Aorta (tissue), 5 donors: ENCODE data around the gene PLCZ1. TPM values are rescaled to one million over a fixed set of nuclear protein-coding genes. Genes with fewer than 3 reads are reported as not detected.

Source experiments
- ATAC-seq: fragments of 200-7000 bp; cut with Tn5 transposase; one replicate; pipeline ENCODE4 v1.9.1; 2022; ENCODE audit warnings: moderate library complexity; ENCODE audit not compliant: low FRiP score
- DNase-seq, 2 donors: peaks; one replicate each; pipeline ENCODE4 v3.0.0-alpha.2; 2020
- H3K27ac ChIP-seq, 2 donors: one replicate each; pipeline ENCODE4 v1.5.1; 2013; ENCODE audit warnings: low read length in 2 of 2, mild to moderate bottlenecking in 2 of 2, moderate library complexity in 2 of 2, control low read depth in 1 of 2, inconsistent platforms in 1 of 2, low read depth in 1 of 2
- H3K27me3 ChIP-seq, 2 donors: one replicate each; pipeline ENCODE4 v1.6.1; 2013; ENCODE audit warnings: control low read depth in 1 of 2, low read length in 1 of 2, mild to moderate bottlenecking in 1 of 2, moderate library complexity in 1 of 2; ENCODE audit not compliant: insufficient read depth in 2 of 2, control insufficient read depth in 1 of 2
- H3K36me3 ChIP-seq, 2 donors: one replicate each; pipeline ENCODE4 v1.6.1; 2013; ENCODE audit warnings: control low read depth in 1 of 2, low read length in 1 of 2, mild to moderate bottlenecking in 1 of 2; ENCODE audit not compliant: insufficient read depth in 2 of 2, control insufficient read depth in 1 of 2
- H3K4me1 ChIP-seq, 2 donors: one replicate each; pipeline ENCODE4 v1.6.1; 2013; ENCODE audit warnings: low read length in 2 of 2, control low read depth in 1 of 2, mild to moderate bottlenecking in 1 of 2, moderate library complexity in 1 of 2; ENCODE audit not compliant: insufficient read depth in 2 of 2, control insufficient read depth in 1 of 2
- H3K4me3 ChIP-seq, 2 donors: one replicate each; pipeline ENCODE4 v1.5.1; 2013; ENCODE audit warnings: low read length in 2 of 2, control low read depth in 1 of 2, mild to moderate bottlenecking in 1 of 2
- H3K9me3 ChIP-seq: one replicate; pipeline ENCODE4 v1.6.1; 2013; ENCODE audit warnings: mild to moderate bottlenecking, low read length; ENCODE audit not compliant: control insufficient read depth
- WGBS, 2 donors: extraction: QIAGEN DNeasy Blood & Tissue Kit; methylation state at CpG; one replicate each; pipeline ENCODE4 v1.1.7; 2013; 5-methylcytosine and 5-hydroxymethylcytosine counted together
- intact Hi-C, 2 donors: fragments of 100-400 bp; cut with DNase I; formaldehyde crosslinking; loops; one replicate each; pipeline versions ENCODE4 v1.14.2 to v1.15.0; 2022
- polyA plus RNA-seq, 2 donors: library from polyadenylated mRNA; stranded (reverse); fragments of 200-250 nt; gene quantifications; one replicate each; pipeline ENCODE4 v1.2.3, GENCODE V29; 2013
- total RNA-seq, 2 donors: library from RNA; stranded (reverse); fragmentation: NEBNext Ultra II Directional; extraction: Animal tissue kit (Norgen Biotek cat#: 25700); gene quantifications; one replicate each; pipeline ENCODE4 v1.2.1, GENCODE V29; 2021
- donor health status: healthy with polysubstance abuse.
- donor health status: Bipolar disorder and iron deficiency.
- donor health status: DM: no; HTN: no; CAD: no.
- donor health status: DM: no; HTN: no; CAD: no.
- donor health status: DM: yes; HTN: yes; CAD: no.

Gene PLCZ1
- total and polyA plus RNA-seq, 4 donors: 0.66 TPM; not detected in 3

GRCh38 chr12:18655351-18655750 lies 82.5 kb downstream of the PLCZ1 start:
- Histone ChIP-seq H3K4me1 (no peaks in the 10 kb centered on the region), H3K27ac (no peak overlapping the region), H3K9me3 (peaks cover 4% of the 10 kb centered on the region), H3K4me3 (no peak overlapping the region), H3K27me3 (no peaks in the 10 kb centered on the region), H3K36me3 (no peaks in the 10 kb centered on the region)
- ATAC-seq (no peak), DNase-seq (no peak)
- intact Hi-C loops: no loop called here
- 81 to 84% methylated on average over 4 of the region's 4 CpGs for WGBS, 2 donors

DNA sequence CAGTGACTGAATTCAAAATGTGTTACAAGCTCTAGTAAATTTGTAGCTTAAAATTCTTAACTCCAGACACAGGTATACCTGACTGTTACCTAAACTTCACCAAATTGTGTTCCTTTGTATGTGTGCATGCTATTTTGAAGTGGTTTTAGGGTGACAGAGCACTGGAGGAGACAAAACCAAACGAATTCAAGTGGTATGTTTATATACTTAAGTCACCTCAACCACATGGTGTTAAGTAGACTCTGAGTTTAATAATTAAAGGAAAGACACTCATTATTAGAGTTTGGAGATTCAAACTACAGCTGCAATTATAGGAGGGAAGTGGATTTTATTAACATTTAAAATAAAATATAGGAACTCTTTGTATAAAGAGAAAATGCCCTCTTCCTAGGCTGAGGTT lies 84.3 kb downstream of the PLCZ1 start:
- H3K27me3 ChIP-seq: no peaks in the 10 kb centered on the region
- 30 to 39% methylated on average over 1 of the region's 1 CpG for WGBS, 2 donors
- H3K4me3 ChIP-seq: no peak overlapping the region
- H3K4me1 ChIP-seq: no peaks in the 10 kb centered on the region
- H3K9me3 ChIP-seq: no peaks in the 10 kb centered on the region
- intact Hi-C loops: no loop called here
- H3K27ac ChIP-seq: no peak overlapping the region
- ATAC-seq (no peak), DNase-seq (no peak)
- no peaks in the 10 kb centered on the region for H3K36me3 ChIP-seq

GRCh38 chr12:18652596-18652995 lies 85.2 kb downstream of the PLCZ1 start:
- ATAC-seq: no peak
- no peaks in the 10 kb centered on the region for H3K27me3 ChIP-seq
- no peaks in the 10 kb centered on the region for H3K36me3 ChIP-seq
- H3K4me3 ChIP-seq: no peak overlapping the region
- intact Hi-C loops: no loop called here
- no peaks in the 10 kb centered on the region for H3K9me3 ChIP-seq
- H3K4me1 ChIP-seq: no peaks in the 10 kb centered on the region
- H3K27ac ChIP-seq: no peak overlapping the region
- DNase-seq: no peak

- H3K4me3 ChIP-seq: no peak overlapping the region
- no peak overlapping the region for H3K27ac ChIP-seq
- H3K4me1 ChIP-seq: no peaks in the 10 kb centered on the region
- ATAC-seq (no peak), DNase-seq (no peak)
- intact Hi-C loops: no loop called here
- no peaks in the 10 kb centered on the region for H3K27me3 ChIP-seq
- WGBS, 2 donors: 87 to 93% methylated on average over 2 of the region's 2 CpGs
- H3K9me3 ChIP-seq: no peaks in the 10 kb centered on the region
- H3K36me3 ChIP-seq: no peaks in the 10 kb centered on the region
These were observed 86.3 kb downstream of the PLCZ1 start for GRCh38 chr12:18651525-18651924.

- intact Hi-C loops: no loop called here
- ATAC-seq (no peak), DNase-seq (no peak)
- Histone ChIP-seq H3K4me1 (no peaks in the 10 kb centered on the region), H3K9me3 (no peaks in the 10 kb centered on the region), H3K27ac (no peak overlapping the region), H3K36me3 (no peaks in the 10 kb centered on the region), H3K4me3 (no peak overlapping the region), H3K27me3 (no peaks in the 10 kb centered on the region)
- WGBS, 2 donors: 75 to 79% methylated on average over 6 of the region's 6 CpGs
These were observed 91.4 kb downstream of the PLCZ1 start for GRCh38 chr12:18646286-18646890.

DNA sequence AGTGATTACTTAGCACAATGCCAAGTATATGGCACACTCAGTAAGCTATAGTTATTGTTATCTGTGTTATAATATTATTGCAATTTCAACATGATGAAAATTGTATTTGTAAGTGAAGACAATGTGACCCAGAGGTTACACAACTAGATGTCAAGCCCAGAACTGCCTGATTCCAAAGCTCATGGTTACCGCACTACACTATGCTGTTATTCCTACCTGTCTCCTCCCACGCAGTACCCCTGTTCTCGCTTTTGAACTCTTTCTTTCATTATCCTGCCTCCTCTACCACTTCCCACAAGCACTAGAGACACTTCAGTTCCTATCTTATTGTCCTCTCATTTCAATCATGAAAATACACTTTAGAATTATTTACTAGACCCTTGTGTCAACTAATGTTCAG lies 93.2 kb downstream of the PLCZ1 start:
- H3K4me3 ChIP-seq: no peak overlapping the region
- H3K27ac ChIP-seq: no peak overlapping the region
- ATAC-seq (no peak), DNase-seq (no peak)
- 84 to 87% methylated on average over 3 of the region's 3 CpGs for WGBS, 2 donors
- no peaks in the 10 kb centered on the region for H3K9me3 ChIP-seq
- no peaks in the 10 kb centered on the region for H3K36me3 ChIP-seq
- no peaks in the 10 kb centered on the region for H3K27me3 ChIP-seq
- intact Hi-C loops: no loop called here
- H3K4me1 ChIP-seq: no peaks in the 10 kb centered on the region

- Histone ChIP-seq H3K36me3 (no peaks in the 10 kb centered on the region), H3K27ac (no peak overlapping the region), H3K4me1 (no peaks in the 10 kb centered on the region), H3K4me3 (no peak overlapping the region), H3K9me3 (no peaks in the 10 kb centered on the region), H3K27me3 (no peaks in the 10 kb centered on the region)
- ATAC-seq (no peak), DNase-seq (no peak)
- intact Hi-C loops: no loop called here
- WGBS, 2 donors: 61 to 63% methylated on average over 5 of the region's 5 CpGs
These were observed 94.1 kb downstream of the PLCZ1 start for GRCh38 chr12:18643681-18644080.

DNA sequence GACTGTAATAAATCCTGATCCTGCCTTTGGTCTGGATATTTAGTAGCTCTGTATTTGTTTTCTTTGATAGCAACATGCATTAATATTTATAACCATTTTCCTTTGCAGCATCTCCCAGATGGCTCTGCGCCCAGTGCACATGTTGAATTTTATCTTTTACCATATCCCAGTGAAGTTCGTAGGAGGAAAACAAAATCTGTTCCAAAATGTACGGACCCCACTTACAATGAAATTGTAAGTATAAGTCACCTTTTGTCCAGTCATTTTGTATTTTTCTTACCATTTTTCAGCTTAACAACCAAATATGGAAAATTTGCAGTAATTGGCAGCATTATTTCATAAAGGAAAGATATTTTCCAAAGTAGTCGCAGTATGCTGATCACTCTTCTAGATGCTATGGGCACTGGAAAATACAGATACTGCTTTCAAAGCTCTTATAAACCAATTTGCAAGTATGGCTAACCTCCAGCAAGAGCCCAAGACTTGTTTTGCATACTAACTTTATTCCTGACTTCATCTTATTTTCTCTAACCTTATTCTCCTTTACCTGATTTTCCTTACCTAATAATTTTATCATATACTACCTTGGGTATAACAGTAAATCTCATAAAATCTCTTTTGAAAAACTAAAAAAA lies 97.4 kb downstream of the PLCZ1 start:
- no peak overlapping the region for H3K27ac ChIP-seq
- intact Hi-C loops: no loop called here
- H3K9me3 ChIP-seq: peaks cover 1% of the 10 kb centered on the region
- no peak overlapping the region for H3K4me3 ChIP-seq
- ATAC-seq (no peak), DNase-seq (no peak)
- no peaks in the 10 kb centered on the region for H3K4me1 ChIP-seq
- no peaks in the 10 kb centered on the region for H3K36me3 ChIP-seq
- H3K27me3 ChIP-seq: no peaks in the 10 kb centered on the region
- WGBS, 2 donors: 50% methylated on average over 4 of the region's 4 CpGs

DNA sequence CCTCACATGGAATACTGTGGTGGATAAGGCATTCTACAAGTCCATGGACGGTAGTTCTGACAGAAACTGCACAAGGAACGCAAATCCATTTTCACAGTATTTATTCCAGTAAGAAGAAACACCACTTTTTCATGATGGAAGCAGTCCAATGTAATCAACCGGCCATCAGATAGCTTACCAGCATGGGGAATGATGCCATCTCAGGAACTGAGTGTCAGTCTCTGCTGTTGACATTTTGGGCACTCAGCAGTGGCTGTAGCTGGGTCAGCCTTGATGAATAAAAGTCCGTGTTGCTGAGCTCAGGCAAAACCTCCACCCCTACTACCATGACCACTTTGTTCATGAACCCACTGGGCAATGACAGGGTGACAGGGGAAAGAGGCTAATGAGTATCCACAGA lies 103.4 kb downstream of the PLCZ1 start:
- Histone ChIP-seq H3K36me3 (no peaks in the 10 kb centered on the region), H3K4me1 (no peaks in the 10 kb centered on the region), H3K4me3 (no peak overlapping the region), H3K27me3 (no peaks in the 10 kb centered on the region), H3K27ac (no peak overlapping the region), H3K9me3 (peaks cover 1% of the 10 kb centered on the region)
- no peak for ATAC-seq
- WGBS, 2 donors: 58 to 61% methylated on average over 4 of the region's 4 CpGs
- intact Hi-C loops: no loop called here
- DNase-seq: no peak
